GM18951 (cell line): ENCODE results near the gene DDIT3.

Experiments used
- POLR2A ChIP-seq: IDR thresholded peaks from 4 replicates; pipeline ENCODE4 v1.6.1; 2011; ENCODE audit warnings: mild to moderate bottlenecking; ENCODE audit not compliant: insufficient read length, insufficient read depth; ENCODE audit errors: extremely low read depth
- in situ Hi-C: fragments of 300-500 bp; cut with MboI; formaldehyde crosslinking; loops from one replicate; pipeline ENCODE4 v1.12.0; 2022; ENCODE audit warnings: low sequenced_read_pairs, mixed read lengths, inconsistent platforms; ENCODE audit not compliant: unreplicated experiment

Gene DDIT3

GRCh38 chr12:57487055-57487596 is 33.2 kb downstream of the DDIT3 start:
- in situ Hi-C loops = no loop called here
- no peak for TF ChIP-seq POLR2A

GRCh38 chr12:57485695-57486094 is 34.6 kb downstream of the DDIT3 start:
- in situ Hi-C loops = no loop called here
- no peak for TF ChIP-seq POLR2A

GRCh38 chr12:57483466-57483865 is 36.8 kb downstream of the DDIT3 start:
- in situ Hi-C loops = no loop called here
- TF ChIP-seq POLR2A = no peak

GRCh38 chr12:57481671-57482070 is 38.6 kb downstream of the DDIT3 start:
- in situ Hi-C loops = no loop called here
- no peak for TF ChIP-seq POLR2A

GRCh38 chr12:57479376-57480115 is 40.8 kb downstream of the DDIT3 start, which contains the start of gene ARHGAP9:
Gene ARHGAP9, minus strand, starts transcription at chr12:57479866. Its CDS starts 460 bp downstream, at chr12:57479406.
- in situ Hi-C loops = no loop called here
- TF ChIP-seq POLR2A = peak; percentile 32

- TF ChIP-seq POLR2A = no peak
- in situ Hi-C loops = no loop called here
These were observed 41.3 kb downstream of the DDIT3 start for GRCh38 chr12:57479043-57479375.

- in situ Hi-C loops = no loop called here
- peak; percentile 52 for TF ChIP-seq POLR2A
These were observed 42.3 kb downstream of the DDIT3 start for GRCh38 chr12:57477710-57478681.

GRCh38 chr12:57476993-57477709 is 43.2 kb downstream of the DDIT3 start:
- no peak for TF ChIP-seq POLR2A
- in situ Hi-C loops = no loop called here

- TF ChIP-seq POLR2A = no peak
- in situ Hi-C loops = no loop called here
These were observed 43.9 kb downstream of the DDIT3 start for GRCh38 chr12:57476162-57476992.

GRCh38 chr12:57475271-57476161 is 44.8 kb downstream of the DDIT3 start:
- in situ Hi-C loops = no loop called here
- no peak for TF ChIP-seq POLR2A

- in situ Hi-C loops = no loop called here
- TF ChIP-seq POLR2A = no peak
These were observed 45.5 kb downstream of the DDIT3 start for GRCh38 chr12:57474862-57475261.
